NCI-H345 (cell line): ENCODE measurements around the gene ATP2A3.
A peak's percentile ranks its signal among the peaks of the same experiment; 100 is the strongest.

Experiments used
- DNase-seq: peaks from one replicate; lab custom pipeline; 2025; lab: John Stamatoyannopoulos, UW

ATP2A3 gene

DNA sequence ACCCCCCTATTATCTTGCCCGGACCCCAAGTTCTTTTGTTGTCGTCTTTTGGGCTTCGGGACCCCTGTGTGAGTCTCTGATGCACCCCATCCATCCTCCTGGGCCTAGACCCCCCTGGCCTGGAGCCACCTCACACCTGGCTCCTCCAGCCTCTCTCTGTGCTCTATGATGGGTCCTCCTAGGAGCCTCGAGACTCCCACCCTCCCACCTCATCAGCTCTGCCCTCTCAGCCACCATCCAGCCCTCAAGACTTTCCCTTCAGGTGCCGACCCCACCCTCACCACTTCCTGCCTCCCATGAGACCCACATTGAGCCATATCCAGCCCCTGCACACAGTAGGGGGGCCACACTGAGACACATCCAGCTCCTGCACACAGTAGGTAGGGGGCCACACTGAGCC is 8.7 kb upstream of the ATP2A3 start:
- no peak for DNase-seq

GRCh38 chr17:3972281-3972731 is 8.1 kb upstream of the ATP2A3 start:
- no peak for DNase-seq

GRCh38 chr17:3970668-3971067 is 6.4 kb upstream of the ATP2A3 start:
- no peak for DNase-seq

GRCh38 chr17:3969963-3970362 is 5.7 kb upstream of the ATP2A3 start:
- DNase-seq, result no peak

GRCh38 chr17:3968886-3969524 is 4.8 kb upstream of the ATP2A3 start:
- DNase-seq, result no peak

DNA sequence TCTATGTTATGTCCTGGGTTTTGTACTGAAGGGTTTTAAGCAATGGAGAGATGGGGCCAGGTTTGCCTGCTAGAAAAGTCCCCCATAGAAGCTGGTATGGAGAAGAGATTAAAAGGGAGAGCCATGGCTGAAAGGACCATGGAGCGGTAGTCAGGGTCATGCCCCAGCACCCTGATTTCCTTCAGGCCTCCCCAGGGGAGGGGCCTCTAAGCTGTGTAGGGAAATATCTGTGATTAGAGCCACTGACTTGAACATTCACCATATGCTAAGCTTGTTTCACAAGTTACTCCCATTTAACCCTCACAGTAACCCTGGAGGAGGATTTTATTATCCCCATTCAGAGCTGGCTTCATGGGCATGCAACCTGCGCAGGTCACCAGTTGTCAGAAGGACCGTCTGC is 3.8 kb upstream of the ATP2A3 start:
- no peak for DNase-seq

- no peak for DNase-seq
These were observed 2.6 kb upstream of the ATP2A3 start for GRCh38 chr17:3966720-3967363.

- peak; percentile 80 for DNase-seq
These were observed 1.0 kb upstream of the ATP2A3 start for GRCh38 chr17:3965118-3965800.

- DNase-seq, result no peak
These were observed 718 bp downstream of the ATP2A3 start for GRCh38 chr17:3963237-3964201.

DNA sequence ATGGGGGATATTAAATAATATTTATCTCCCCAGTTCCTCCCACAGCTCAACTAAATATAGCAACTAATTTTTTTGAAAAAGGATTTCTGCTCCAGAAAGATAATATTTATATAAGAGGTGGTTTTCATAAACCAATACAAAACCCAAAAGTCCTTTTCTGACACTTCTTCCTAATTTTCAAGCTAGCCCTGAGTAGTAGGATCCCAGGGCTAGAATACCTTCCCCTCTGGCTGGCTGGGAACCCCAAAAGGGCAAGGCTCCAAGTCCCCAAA is 1.3 kb downstream of the ATP2A3 start:
- no peak for DNase-seq

GRCh38 chr17:3962217-3962964 is 1.8 kb downstream of the ATP2A3 start:
- DNase-seq, result no peak

- DNase-seq, result peak; percentile 26
These were observed 2.6 kb downstream of the ATP2A3 start for GRCh38 chr17:3961564-3962047.

GRCh38 chr17:3960764-3961163 is 3.5 kb downstream of the ATP2A3 start:
- peak; percentile 61 for DNase-seq

- no peak for DNase-seq
These were observed 4.2 kb downstream of the ATP2A3 start for GRCh38 chr17:3959921-3960601.

DNA sequence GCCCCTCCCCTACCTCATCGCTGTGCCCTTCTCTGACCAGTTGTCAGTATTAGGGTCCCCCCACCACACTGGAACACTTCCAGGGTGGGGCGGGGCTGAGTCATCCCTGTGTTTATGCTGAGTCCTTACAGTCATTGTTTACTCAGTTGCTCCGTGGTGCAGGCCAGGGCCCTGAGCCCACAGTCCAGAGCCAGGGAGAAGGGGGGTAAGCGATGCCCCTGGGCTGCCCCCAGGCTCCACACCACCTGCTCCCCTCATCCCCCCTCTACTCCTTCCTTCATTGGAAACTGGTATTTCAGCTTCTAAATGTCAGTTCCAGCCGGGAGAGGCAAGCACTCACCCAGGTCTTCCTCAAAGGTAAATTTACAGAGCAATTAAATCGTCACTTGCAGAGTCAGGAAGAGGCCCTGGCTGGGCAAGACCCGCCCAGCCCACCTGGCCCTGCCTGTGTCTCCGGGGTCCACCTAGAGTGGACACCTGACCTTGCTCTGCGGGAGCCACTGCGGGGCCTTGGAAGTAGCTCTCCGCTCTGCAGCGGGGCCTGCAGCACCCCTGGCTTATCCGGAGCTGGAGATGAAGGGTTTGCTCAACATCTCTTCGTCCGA is 4.8 kb downstream of the ATP2A3 start:
- DNase-seq, result peak; percentile 69

- no peak for DNase-seq
These were observed 6.3 kb downstream of the ATP2A3 start for GRCh38 chr17:3957735-3958599.

DNA sequence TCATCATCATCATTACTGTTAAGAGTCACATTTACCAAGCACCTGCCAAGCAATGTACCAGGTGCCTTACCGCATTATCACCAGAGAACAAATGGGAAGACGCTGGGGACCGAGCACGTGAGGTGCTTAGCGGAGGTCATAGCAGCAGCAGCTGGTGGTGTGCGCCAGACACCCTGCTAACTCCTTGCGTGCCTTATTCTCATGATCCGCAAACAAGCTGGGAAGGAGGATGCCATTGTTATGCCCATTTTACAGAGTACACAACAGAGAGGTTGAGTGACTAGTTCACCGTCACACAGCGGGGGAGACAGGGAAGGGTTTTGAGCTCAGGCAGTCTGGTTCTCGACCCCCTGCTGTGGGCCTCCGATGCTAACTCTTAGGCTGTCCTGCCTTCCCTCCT is 7.3 kb downstream of the ATP2A3 start:
- DNase-seq, result peak; percentile 80

- DNase-seq, result no peak
These were observed 7.8 kb downstream of the ATP2A3 start for GRCh38 chr17:3956327-3956957.

GRCh38 chr17:3955673-3955988 is 8.6 kb downstream of the ATP2A3 start:
- DNase-seq, result no peak
